PC-9 (cell line): ENCODE measurements around the gene HIBADH. TPM values are rescaled to one million over a fixed set of nuclear protein-coding genes. Genes with fewer than 3 reads are reported as not detected.

ENCODE experiments used
- BruUV-seq: library from RNA; stranded (reverse); fragments of 400-500 nt; replicated peaks from 2 replicates; lab custom pipeline; 2021; lab: Mats Ljungman, UMichigan
- CTCF ChIA-PET: fragments of 300-600 bp; sonication (Branson Sonifier 250); formaldehyde crosslinking; loops from one replicate; lab custom pipeline; 2022; ENCODE audit warnings: antibody characterized with exemption; lab: Charles Lee
- POLR2A ChIA-PET: fragments of 300-600 bp; sonication (Branson Sonifier 250); formaldehyde crosslinking; loops from one replicate; lab custom pipeline; 2022; ENCODE audit warnings: antibody characterized with exemption; ENCODE audit not compliant: unreplicated experiment; lab: Charles Lee
- DNase-seq, 2 experiments: peaks; one replicate each; pipeline versions ENCODE4 v3.0.0 to v3.0.0-alpha.2; 2015 to 2022; ENCODE audit warnings: mixed read lengths in 1 of 2
- H2AFZ ChIP-seq: fragments of 200-600 bp; sonication (generic); 2 replicates; pipeline ENCODE4 v1.8.1; 2017; ENCODE audit warnings: antibody characterized with exemption
- H3F3A ChIP-seq: fragments of 200-600 bp; sonication (generic); 2 replicates; pipeline ENCODE4 v1.8.1; 2017; ENCODE audit warnings: antibody characterized with exemption, mild to moderate bottlenecking, low read depth; ENCODE audit not compliant: insufficient read depth
- H3K27ac ChIP-seq: fragments of 200-600 bp; sonication (generic); 2 replicates; pipeline ENCODE4 v1.6.1; 2016; ENCODE audit warnings: mixed run types
- H3K27me3 ChIP-seq: fragments of 200-600 bp; sonication (generic); 2 replicates; pipeline ENCODE4 v1.6.1; 2016; ENCODE audit warnings: low read depth, mixed run types; ENCODE audit not compliant: insufficient read depth
- H3K36me3 ChIP-seq: fragments of 200-600 bp; sonication (generic); 2 replicates; pipeline ENCODE4 v1.6.1; 2016; ENCODE audit warnings: low read depth, mixed run types
- H3K4me1 ChIP-seq: fragments of 200-600 bp; sonication (generic); replicated peaks from 2 replicates; pipeline ENCODE4 v1.6.1; 2016; ENCODE audit warnings: mixed run types; ENCODE audit not compliant: insufficient read depth
- H3K4me2 ChIP-seq: fragments of 200-600 bp; sonication (generic); 2 replicates; pipeline ENCODE4 v1.6.1; 2017; ENCODE audit warnings: mixed run types
- H3K4me3 ChIP-seq: fragments of 200-600 bp; sonication (generic); 2 replicates; pipeline ENCODE4 v1.6.1; 2016; ENCODE audit warnings: mixed run types
- H3K79me2 ChIP-seq: fragments of 200-600 bp; sonication (generic); 2 replicates; pipeline ENCODE4 v1.6.1; 2017; ENCODE audit warnings: low read depth, mixed run types
- H3K9me2 ChIP-seq: fragments of 200-600 bp; sonication (generic); 2 replicates; pipeline ENCODE4 v1.8.1; 2017; ENCODE audit warnings: mild to moderate bottlenecking; ENCODE audit not compliant: insufficient read depth
- H3K9me3 ChIP-seq: fragments of 200-600 bp; sonication (generic); 2 replicates; pipeline ENCODE4 v1.8.1; 2016; ENCODE audit warnings: low read depth; ENCODE audit not compliant: insufficient read depth
- H4K20me1 ChIP-seq: fragments of 200-600 bp; sonication (generic); 2 replicates; pipeline ENCODE4 v1.8.1; 2017; ENCODE audit not compliant: insufficient read depth
- EZH2 ChIP-seq: fragments of 200-600 bp; sonication (generic); IDR thresholded peaks from 2 replicates; pipeline ENCODE4 v1.8.0; 2017; ENCODE audit warnings: antibody characterized with exemption, low read depth
- intact Hi-C: fragments of 100-400 bp; cut with micrococcal nuclease; formaldehyde crosslinking; loops from one replicate; pipeline ENCODE4 v1.10.0; 2022; ENCODE audit not compliant: unreplicated experiment
- total RNA-seq: library from RNA; stranded (reverse); gene quantifications from 2 replicates; pipeline ENCODE4 v1.2.3, GENCODE V29; 2021
- TF ChIP-seq, protein P1 (sequence below): fragments of 200-600 bp; sonication (generic); conservative IDR thresholded peaks from 2 replicates; pipeline ENCODE4 v1.6.1; 2017; ENCODE audit warnings: mixed run types, antibody characterized with exemption, mild to moderate bottlenecking, moderate library complexity

Gene HIBADH
- total RNA-seq, 1 experiment from 2014 or later, result 73.9 TPM

DNA sequence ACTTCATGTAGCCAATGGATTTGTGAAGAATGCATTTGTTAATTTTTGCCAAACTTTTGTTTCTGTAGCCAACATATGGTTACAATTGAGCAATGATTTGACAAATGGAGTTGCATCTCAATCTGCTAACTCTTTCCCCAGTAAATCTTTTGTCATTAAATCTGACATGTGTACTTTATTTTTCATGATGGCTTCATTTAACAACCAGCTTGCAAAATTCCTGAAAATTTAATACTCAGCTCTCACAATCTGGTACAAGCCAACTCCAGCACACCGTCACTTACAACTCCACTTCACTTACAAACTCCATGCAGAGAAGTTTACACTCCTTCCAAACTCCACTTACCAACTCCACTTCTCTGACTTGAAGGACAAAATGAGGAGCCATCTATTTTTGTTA lies 26.5 kb upstream of the HIBADH start:
- H3F3A ChIP-seq, result no peaks in the 10 kb centered on the region

GRCh38 chr7:27688646-27689045 lies 26.0 kb upstream of the HIBADH start:
- Histone ChIP-seq H3K27ac (no peak overlapping the region), H3K4me2 (no peak overlapping the region), H3K27me3 (no peaks in the 10 kb centered on the region), H3K79me2 (no peaks in the 10 kb centered on the region), H2AFZ (no peak overlapping the region), H3K9me2 (no peaks in the 10 kb centered on the region), H3F3A (no peaks in the 10 kb centered on the region), H4K20me1 (no peaks in the 10 kb centered on the region), H3K4me3 (no peak overlapping the region), H3K4me1 (peaks cover 12% of the 10 kb centered on the region), H3K36me3 (no peaks in the 10 kb centered on the region), H3K9me3 (no peaks in the 10 kb centered on the region)
- no TSS peak for BruUV-seq
- intact Hi-C loops, result loop anchor here (1.0 to 5.0 kb wide), 5 partner anchors 86 to 405 kb away; no protein-coding TSS in a partner anchor
- POLR2A ChIA-PET, result no interaction called here
- TF ChIP-seq, protein P1, sequence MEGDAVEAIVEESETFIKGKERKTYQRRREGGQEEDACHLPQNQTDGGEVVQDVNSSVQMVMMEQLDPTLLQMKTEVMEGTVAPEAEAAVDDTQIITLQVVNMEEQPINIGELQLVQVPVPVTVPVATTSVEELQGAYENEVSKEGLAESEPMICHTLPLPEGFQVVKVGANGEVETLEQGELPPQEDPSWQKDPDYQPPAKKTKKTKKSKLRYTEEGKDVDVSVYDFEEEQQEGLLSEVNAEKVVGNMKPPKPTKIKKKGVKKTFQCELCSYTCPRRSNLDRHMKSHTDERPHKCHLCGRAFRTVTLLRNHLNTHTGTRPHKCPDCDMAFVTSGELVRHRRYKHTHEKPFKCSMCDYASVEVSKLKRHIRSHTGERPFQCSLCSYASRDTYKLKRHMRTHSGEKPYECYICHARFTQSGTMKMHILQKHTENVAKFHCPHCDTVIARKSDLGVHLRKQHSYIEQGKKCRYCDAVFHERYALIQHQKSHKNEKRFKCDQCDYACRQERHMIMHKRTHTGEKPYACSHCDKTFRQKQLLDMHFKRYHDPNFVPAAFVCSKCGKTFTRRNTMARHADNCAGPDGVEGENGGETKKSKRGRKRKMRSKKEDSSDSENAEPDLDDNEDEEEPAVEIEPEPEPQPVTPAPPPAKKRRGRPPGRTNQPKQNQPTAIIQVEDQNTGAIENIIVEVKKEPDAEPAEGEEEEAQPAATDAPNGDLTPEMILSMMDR, result no peak
- TF ChIP-seq EZH2, result no peak
- DNase-seq, result no peak
- CTCF ChIA-PET, result interaction anchor here (0.9 kb wide), 1 partner anchor 230 kb away, joined by 3 read pairs; no protein-coding TSS in a partner anchor

More for the DNA sequence above, 26.5 kb upstream of the HIBADH start:
- H4K20me1 ChIP-seq, result no peaks in the 10 kb centered on the region
- H3K79me2 ChIP-seq, result no peaks in the 10 kb centered on the region
- no peak overlapping the region for H3K27ac ChIP-seq
- no peak overlapping the region for H3K4me3 ChIP-seq
- H3K9me2 ChIP-seq, result no peaks in the 10 kb centered on the region
- no peak overlapping the region for H3K4me2 ChIP-seq
- intact Hi-C loops, result loop anchor here (1.0 to 5.0 kb wide), 5 partner anchors 85 to 404 kb away; no protein-coding TSS in a partner anchor
- ChIA-PET CTCF (interaction anchor here (1.0 kb wide), 1 partner anchor 85 kb away, joined by 4 read pairs; no protein-coding TSS in a partner anchor), POLR2A (no interaction called here)
- no peaks in the 10 kb centered on the region for H3K36me3 ChIP-seq
- no peaks in the 10 kb centered on the region for H3K27me3 ChIP-seq
- H3K4me1 ChIP-seq, result peaks cover 16% of the 10 kb centered on the region
- H3K9me3 ChIP-seq, result no peaks in the 10 kb centered on the region
- no peak for DNase-seq
- TF ChIP-seq, protein P1, result no peak
- TF ChIP-seq EZH2, result no peak
- H2AFZ ChIP-seq, result no peak overlapping the region
- no TSS peak for BruUV-seq

DNA sequence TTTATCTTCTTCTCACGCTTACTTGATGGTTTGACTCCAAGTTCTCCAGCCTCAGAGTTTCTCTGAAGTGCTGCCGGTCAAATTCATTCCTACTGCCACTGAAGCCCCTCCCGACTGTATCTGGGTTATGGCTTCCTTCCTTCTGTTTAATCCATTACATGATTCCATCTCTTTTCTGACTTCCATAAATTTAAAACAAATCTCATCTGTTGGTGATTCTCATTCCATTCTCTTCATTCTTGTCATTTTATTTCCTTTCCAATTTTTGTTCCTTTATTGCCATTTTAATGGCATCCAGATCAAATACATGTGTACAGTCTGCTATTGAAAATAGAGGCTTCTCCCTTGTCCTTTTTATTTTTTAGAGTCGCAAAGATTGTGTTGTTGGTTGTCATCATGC lies 25.4 kb upstream of the HIBADH start:
- no peaks in the 10 kb centered on the region for H3K79me2 ChIP-seq
- no peak overlapping the region for H3K4me2 ChIP-seq
- no peak for TF ChIP-seq EZH2
- TF ChIP-seq, protein P1, result no peak
- CTCF ChIA-PET, result interaction anchor here (0.9 kb wide), 1 partner anchor 231 kb away, joined by 3 read pairs; no protein-coding TSS in a partner anchor
- no peak overlapping the region for H3K27ac ChIP-seq
- H4K20me1 ChIP-seq, result no peaks in the 10 kb centered on the region
- BruUV-seq, result no TSS peak
- H3F3A ChIP-seq, result no peaks in the 10 kb centered on the region
- no peak for DNase-seq
- no peaks in the 10 kb centered on the region for H3K36me3 ChIP-seq
- no peaks in the 10 kb centered on the region for H3K27me3 ChIP-seq
- H3K4me1 ChIP-seq, result peaks cover 7% of the 10 kb centered on the region
- no peaks in the 10 kb centered on the region for H3K9me3 ChIP-seq
- no peak overlapping the region for H2AFZ ChIP-seq
- no peaks in the 10 kb centered on the region for H3K9me2 ChIP-seq
- intact Hi-C loops, result loop anchor here (5.0 kb wide), 1 partner anchor 389 kb away; no protein-coding TSS in a partner anchor
- POLR2A ChIA-PET, result no interaction called here
- no peak overlapping the region for H3K4me3 ChIP-seq
